ENCODE results near the gene MYH7. TPM values are rescaled to one million over a fixed set of nuclear protein-coding genes. Genes with fewer than 3 reads are reported as not detected.

Gene MYH7
- total and polyA plus RNA-seq, 2 donors (not counting 1 experiment from before 2014, with no cell fraction given), result not detected

GRCh38 chr14:23405096-23405495 is 30.4 kb downstream of the MYH7 start:
- DNase-seq (ENCODE audit: low read depth in 2 of 2), result no peak
- Histone ChIP-seq H3K4me1 (ENCODE audit: control insufficient read depth, extremely low read depth, insufficient read depth, low read length) (no peaks in the 10 kb centered on the region), H3K36me3 (ENCODE audit: control insufficient read depth, insufficient read depth, low read length) (no peaks in the 10 kb centered on the region), H3K27me3 (ENCODE audit: control insufficient read depth, insufficient read depth, low read length) (no peaks in the 10 kb centered on the region), H2AFZ (ENCODE audit: low read length) (no peak overlapping the region), H3K4me2 (ENCODE audit: extremely low read depth, insufficient read depth, low read length) (no peak overlapping the region), H3K79me2 (ENCODE audit: control insufficient read depth, insufficient read depth, low read length) (no peaks in the 10 kb centered on the region), H3K9me3 (ENCODE audit: control insufficient read depth, insufficient read depth, low read depth, low read length) (no peaks in the 10 kb centered on the region), H3K27ac (ENCODE audit: insufficient read depth, low read length) (no peak overlapping the region), H3K4me3 (replicated peaks in 1 of 4; ENCODE audit: control extremely low read depth in 1 of 4, insufficient read depth in 1 of 4, low read depth in 3 of 4, low read length in 4 of 4) (no peak overlapping the region), H3K9ac (ENCODE audit: insufficient read depth, low read length) (no peak overlapping the region), H4K20me1 (ENCODE audit: control insufficient read depth, extremely low read depth, insufficient read depth, low read length) (no peaks in the 10 kb centered on the region)
- TF ChIP-seq CTCF (conservative IDR thresholded peaks at IDR 0.05 in 1 of 2, IDR thresholded peaks at IDR 0.05 in 1 of 2; ENCODE audit: low read depth in 1 of 2, low read length in 2 of 2) (no peak), EZH2 (IDR thresholded peaks at IDR 0.05; ENCODE audit: low read length, missing control alignments) (no peak)

GRCh38 chr14:23404331-23404900 is 31.0 kb downstream of the MYH7 start:
- Histone ChIP-seq H3K27me3 (ENCODE audit: control insufficient read depth, insufficient read depth, low read length) (no peaks in the 10 kb centered on the region), H2AFZ (ENCODE audit: low read length) (no peak overlapping the region), H3K9ac (ENCODE audit: insufficient read depth, low read length) (no peak overlapping the region), H3K4me1 (ENCODE audit: control insufficient read depth, extremely low read depth, insufficient read depth, low read length) (no peaks in the 10 kb centered on the region), H4K20me1 (ENCODE audit: control insufficient read depth, extremely low read depth, insufficient read depth, low read length) (no peaks in the 10 kb centered on the region), H3K4me2 (ENCODE audit: extremely low read depth, insufficient read depth, low read length) (no peak overlapping the region), H3K9me3 (ENCODE audit: control insufficient read depth, insufficient read depth, low read depth, low read length) (no peaks in the 10 kb centered on the region), H3K27ac (ENCODE audit: insufficient read depth, low read length) (no peak overlapping the region), H3K4me3 (replicated peaks in 1 of 4; ENCODE audit: control extremely low read depth in 1 of 4, insufficient read depth in 1 of 4, low read depth in 3 of 4, low read length in 4 of 4) (no peak overlapping the region), H3K79me2 (ENCODE audit: control insufficient read depth, insufficient read depth, low read length) (no peaks in the 10 kb centered on the region), H3K36me3 (ENCODE audit: control insufficient read depth, insufficient read depth, low read length) (no peaks in the 10 kb centered on the region)
- TF ChIP-seq EZH2 (IDR thresholded peaks at IDR 0.05; ENCODE audit: low read length, missing control alignments) (no peak), CTCF (conservative IDR thresholded peaks at IDR 0.05 in 1 of 2, IDR thresholded peaks at IDR 0.05 in 1 of 2; ENCODE audit: low read depth in 1 of 2, low read length in 2 of 2) (no peak)
- no peak for DNase-seq (ENCODE audit: low read depth in 2 of 2)

GRCh38 chr14:23403908-23404307 is 31.6 kb downstream of the MYH7 start:
- DNase-seq (ENCODE audit: low read depth in 2 of 2), result no peak
- Histone ChIP-seq H2AFZ (ENCODE audit: low read length) (no peak overlapping the region), H3K36me3 (ENCODE audit: control insufficient read depth, insufficient read depth, low read length) (no peaks in the 10 kb centered on the region), H4K20me1 (ENCODE audit: control insufficient read depth, extremely low read depth, insufficient read depth, low read length) (no peaks in the 10 kb centered on the region), H3K9me3 (ENCODE audit: control insufficient read depth, insufficient read depth, low read depth, low read length) (no peaks in the 10 kb centered on the region), H3K27ac (ENCODE audit: insufficient read depth, low read length) (no peak overlapping the region), H3K79me2 (ENCODE audit: control insufficient read depth, insufficient read depth, low read length) (no peaks in the 10 kb centered on the region), H3K27me3 (ENCODE audit: control insufficient read depth, insufficient read depth, low read length) (no peaks in the 10 kb centered on the region), H3K9ac (ENCODE audit: insufficient read depth, low read length) (no peak overlapping the region), H3K4me1 (ENCODE audit: control insufficient read depth, extremely low read depth, insufficient read depth, low read length) (no peaks in the 10 kb centered on the region), H3K4me3 (replicated peaks in 1 of 4; ENCODE audit: control extremely low read depth in 1 of 4, insufficient read depth in 1 of 4, low read depth in 3 of 4, low read length in 4 of 4) (no peak overlapping the region), H3K4me2 (ENCODE audit: extremely low read depth, insufficient read depth, low read length) (no peak overlapping the region)
- TF ChIP-seq CTCF (conservative IDR thresholded peaks at IDR 0.05 in 1 of 2, IDR thresholded peaks at IDR 0.05 in 1 of 2; ENCODE audit: low read depth in 1 of 2, low read length in 2 of 2) (no peak), EZH2 (IDR thresholded peaks at IDR 0.05; ENCODE audit: low read length, missing control alignments) (no peak)
